HUES64 (cell line): Measurements from ENCODE around the gene PMEL.

Experiments used
- H3K27ac ChIP-seq: 2 replicates; pipeline ENCODE4 v1.7.0; 2013; ENCODE audit warnings: low read depth, low read length, inconsistent platforms
- H3K27me3 ChIP-seq: 2 replicates; pipeline ENCODE4 v1.6.1; 2013; ENCODE audit warnings: mild to moderate bottlenecking, low read length; ENCODE audit not compliant: insufficient read depth
- H3K36me3 ChIP-seq: 2 replicates; pipeline ENCODE4 v1.6.1; 2013; ENCODE audit warnings: mild to moderate bottlenecking, low read length; ENCODE audit not compliant: insufficient read depth
- H3K4me1 ChIP-seq: 2 replicates; pipeline ENCODE4 v1.6.1; 2013; ENCODE audit warnings: mild to moderate bottlenecking, low read length, moderate library complexity; ENCODE audit not compliant: insufficient read depth
- H3K4me3 ChIP-seq: 2 replicates; pipeline ENCODE4 v1.5.1; 2013; ENCODE audit warnings: mild to moderate bottlenecking, low read length, moderate library complexity
- H3K9ac ChIP-seq: 2 replicates; pipeline ENCODE4 v1.6.1; 2013; ENCODE audit warnings: mild to moderate bottlenecking, low read depth, low read length
- H3K9me3 ChIP-seq: 2 replicates; pipeline ENCODE4 v1.6.1; 2013; ENCODE audit warnings: low read depth, low read length; ENCODE audit not compliant: insufficient read depth
- WGBS: fragments of 150-250, 120-280 bp; methylation state at CpG from one replicate; pipeline ENCODE4 v1.1.7; 2013; ENCODE audit warnings: missing lambda C conversion rate; 5-methylcytosine and 5-hydroxymethylcytosine counted together

PMEL gene

GRCh38 chr12:55909513-55909884 is 56.3 kb downstream of the PMEL start:
- 67% methylated on average over 1 of the region's 2 CpGs for WGBS
- H3K9me3 ChIP-seq: no peaks in the 10 kb centered on the region
- H3K27ac ChIP-seq: peak overlapping the region; percentile 36; the same call in 1 of the 2 replicates
- peaks cover 6% of the 10 kb centered on the region; the same call in 1 of the 2 replicates for H3K4me1 ChIP-seq
- peak overlapping the region; percentile 19; the same call in 1 of the 2 replicates for H3K9ac ChIP-seq
- H3K36me3 ChIP-seq: peaks cover 18% of the 10 kb centered on the region
- H3K27me3 ChIP-seq: no peaks in the 10 kb centered on the region
- H3K4me3 ChIP-seq: no peak overlapping the region

- Histone ChIP-seq H3K4me1 (peaks cover 6% of the 10 kb centered on the region; the same call in 1 of the 2 replicates), H3K27ac (peak overlapping the region; percentile 36; the same call in 1 of the 2 replicates), H3K4me3 (no peak overlapping the region), H3K27me3 (no peaks in the 10 kb centered on the region), H3K36me3 (peaks cover 12% of the 10 kb centered on the region), H3K9ac (peak overlapping the region; percentile 19; the same call in 1 of the 2 replicates), H3K9me3 (no peaks in the 10 kb centered on the region)
- 90% methylated on average over 7 of the region's 8 CpGs for WGBS
Measured at GRCh38 chr12:55908726-55909512, 56.9 kb downstream of the PMEL start.

- WGBS: no CpG with 5 or more reads among the region's 1 CpG
- Histone ChIP-seq H3K27ac (no peak overlapping the region), H3K4me1 (peaks cover 6% of the 10 kb centered on the region; the same call in 1 of the 2 replicates), H3K9me3 (no peaks in the 10 kb centered on the region), H3K4me3 (no peak overlapping the region), H3K9ac (no peak overlapping the region), H3K27me3 (no peaks in the 10 kb centered on the region), H3K36me3 (peaks cover 26% of the 10 kb centered on the region)
Measured at GRCh38 chr12:55906056-55906455, 59.8 kb downstream of the PMEL start.
